ENCODE measurements around the gene AFM.
A peak's percentile ranks its signal among the peaks of the same experiment; 100 is the strongest.

The AFM gene

GRCh38 chr4:73450398-73451004 lies 31.0 kb upstream of the AFM start:
- DNase-seq = peak; percentile 5 to 33

GRCh38 chr4:73451404-73451803 lies 30.1 kb upstream of the AFM start:
- peak; percentile 39 to 49 for DNase-seq

GRCh38 chr4:73451981-73452747 lies 29.4 kb upstream of the AFM start:
- DNase-seq = no peak

- DNase-seq = no peak
These were observed 28.4 kb upstream of the AFM start for GRCh38 chr4:73452953-73453700.

- DNase-seq = no peak
These were observed 27.9 kb upstream of the AFM start for GRCh38 chr4:73453701-73454005.

- no peak for DNase-seq
These were observed 26.6 kb upstream of the AFM start for GRCh38 chr4:73454920-73455319.

GRCh38 chr4:73456177-73457022 lies 25.1 kb upstream of the AFM start:
- no peak for DNase-seq

GRCh38 chr4:73458184-73459047 lies 23.1 kb upstream of the AFM start:
- no peak for DNase-seq

GRCh38 chr4:73459048-73459421 lies 22.5 kb upstream of the AFM start:
- no peak for DNase-seq

GRCh38 chr4:73460913-73461522 lies 20.5 kb upstream of the AFM start:
- DNase-seq = no peak

- DNase-seq = no peak
These were observed 13.4 kb upstream of the AFM start for GRCh38 chr4:73468170-73468569.

- DNase-seq = no peak
These were observed 10.8 kb upstream of the AFM start for GRCh38 chr4:73470728-73471127.

- DNase-seq = no peak
These were observed 4.4 kb upstream of the AFM start for GRCh38 chr4:73477176-73477575.

- DNase-seq = no peak
These were observed 2.2 kb upstream of the AFM start for GRCh38 chr4:73479323-73479722.

- DNase-seq = no peak
These were observed 3.5 kb downstream of the AFM start for GRCh38 chr4:73485085-73485484.

GRCh38 chr4:73485596-73485995 lies 4.1 kb downstream of the AFM start:
- no peak for DNase-seq

- no peak for DNase-seq
These were observed 5.0 kb downstream of the AFM start for GRCh38 chr4:73486497-73486896.

- DNase-seq = peak in 1 of 2 experiments; percentile 16
These were observed 5.7 kb downstream of the AFM start for GRCh38 chr4:73487233-73487632.

GRCh38 chr4:73499996-73500765 lies 18.6 kb downstream of the AFM start:
- no peak for DNase-seq

GRCh38 chr4:73501664-73502265 lies 20.2 kb downstream of the AFM start:
- no peak for DNase-seq

- no peak for DNase-seq
These were observed 24.0 kb downstream of the AFM start for GRCh38 chr4:73505567-73505966.
